T-helper 2 cell treated with Interferon-gamma antibody and Interleukin-4, amounts not matched to agents 100 ng/mL and 5 ng/mL, for 36 hours (primary cell): ENCODE results near the gene HSPH1. TPM values are rescaled to one million over a fixed set of nuclear protein-coding genes. Genes with fewer than 3 reads are reported as not detected.

Experiments used
- intact Hi-C: fragments of 100-400 bp; cut with micrococcal nuclease; formaldehyde crosslinking; loops from one replicate; pipeline ENCODE4 v1.15.1; 2023
- total RNA-seq: library from RNA; stranded (reverse); gene quantifications from 2 replicates; pipeline ENCODE4 v1.2.3, GENCODE V29; 2022

HSPH1 gene
- total RNA-seq, 1 donor from 2014 or later: 168 TPM

DNA sequence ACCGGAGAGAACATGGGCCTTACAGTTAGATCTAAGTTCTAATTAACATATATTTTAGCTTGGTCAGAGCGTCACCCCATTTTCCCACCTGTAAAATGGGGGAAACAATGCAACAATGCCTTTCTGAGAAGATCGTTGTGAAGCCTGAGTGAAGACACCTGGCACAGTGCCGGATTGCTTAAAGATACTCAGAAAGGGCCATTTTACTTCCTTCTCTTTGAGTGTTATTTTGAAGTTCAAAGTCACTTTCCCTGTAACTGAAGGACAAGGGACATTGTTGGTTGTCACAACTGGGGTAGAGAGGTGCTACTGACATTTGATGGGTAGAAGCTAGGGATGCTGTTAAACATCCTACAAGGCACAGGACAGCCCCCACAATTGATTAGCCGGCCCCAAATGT, 28.1 kb downstream of the HSPH1 start:
- intact Hi-C loops: loop anchor here (10.0 kb wide), 1 partner anchor 89 kb away; no protein-coding TSS in a partner anchor

DNA sequence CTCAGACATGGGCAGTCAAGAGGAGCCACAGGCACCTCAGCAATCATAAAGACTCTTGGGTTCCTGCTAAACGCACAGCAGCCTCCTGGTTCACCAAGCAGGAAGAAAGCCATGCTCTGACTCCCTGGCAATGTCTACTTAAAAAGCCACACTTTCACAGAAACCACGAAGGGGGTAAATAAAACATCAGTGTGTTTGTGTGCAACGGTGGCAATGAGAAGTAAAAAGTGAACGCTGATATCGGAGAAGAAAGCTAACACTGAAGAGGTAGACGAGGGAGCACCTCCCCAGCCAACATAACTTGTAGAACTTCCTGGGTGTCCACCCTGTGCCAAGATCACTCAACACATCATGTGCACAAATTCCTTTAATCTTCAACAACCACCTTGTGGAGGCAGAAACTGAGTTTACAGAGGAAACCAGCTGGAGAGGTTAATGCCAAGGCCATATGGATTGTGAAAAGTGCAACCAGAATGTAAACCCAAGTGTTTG, 30.2 kb downstream of the HSPH1 start:
- intact Hi-C loops: loop anchor here (10.0 kb wide), 1 partner anchor 87 kb away; no protein-coding TSS in a partner anchor

- intact Hi-C loops: no loop called here
These were observed 32.3 kb downstream of the HSPH1 start for GRCh38 chr13:31129419-31129818.

DNA sequence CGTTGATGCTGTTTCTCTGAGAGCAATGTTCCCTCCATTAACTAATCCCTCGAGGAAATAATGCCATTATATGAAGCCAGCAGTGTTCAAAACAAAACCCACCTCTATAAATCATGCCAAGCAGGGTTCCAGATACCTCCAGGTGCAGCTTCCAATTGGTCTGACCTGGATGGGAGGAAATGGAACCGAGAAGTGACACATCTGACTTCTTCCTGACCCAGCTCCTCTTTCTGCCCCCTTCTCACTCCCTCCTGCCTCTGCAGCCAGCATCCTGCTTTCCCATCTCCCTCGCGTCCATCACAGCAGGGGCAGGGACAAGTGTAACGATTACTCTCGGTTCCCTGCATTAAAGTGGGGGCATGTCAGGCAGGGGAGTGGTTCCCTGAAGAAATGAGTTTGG, 37.5 kb downstream of the HSPH1 start:
- intact Hi-C loops: no loop called here

DNA sequence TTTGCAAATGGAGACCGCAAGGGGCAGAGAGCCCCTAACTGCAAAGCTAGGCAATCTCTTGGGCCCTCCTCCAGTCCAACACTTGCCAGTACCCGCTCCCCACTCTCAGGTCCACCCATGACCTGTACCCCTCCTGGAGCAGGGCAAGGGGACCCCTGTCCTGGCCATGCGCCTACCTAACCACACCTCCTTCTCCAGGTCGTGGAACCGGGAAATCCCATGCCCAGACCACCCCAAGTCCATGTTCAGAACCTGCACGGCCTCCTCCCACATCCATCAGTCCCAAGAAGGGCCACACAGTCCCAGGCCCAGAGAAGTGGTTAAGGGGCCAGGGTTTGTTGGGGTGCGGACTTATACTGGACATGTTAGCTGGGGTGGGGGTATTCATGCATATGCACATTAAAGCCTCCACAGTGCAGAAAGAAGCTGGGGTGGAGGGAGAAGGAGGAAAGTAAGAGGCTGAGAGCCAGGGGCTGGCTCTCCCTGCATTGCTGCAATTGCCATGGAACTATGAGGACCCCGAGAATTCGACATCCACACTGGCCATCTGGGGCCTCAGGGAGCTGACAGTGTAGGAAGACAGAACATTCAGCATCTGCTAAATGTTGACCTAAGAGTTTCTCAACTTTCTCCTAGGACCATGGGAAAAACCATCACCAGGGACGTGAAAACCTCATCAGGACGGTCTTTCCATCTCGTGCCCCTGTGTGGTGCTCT, 39.0 kb downstream of the HSPH1 start:
- intact Hi-C loops: no loop called here

DNA sequence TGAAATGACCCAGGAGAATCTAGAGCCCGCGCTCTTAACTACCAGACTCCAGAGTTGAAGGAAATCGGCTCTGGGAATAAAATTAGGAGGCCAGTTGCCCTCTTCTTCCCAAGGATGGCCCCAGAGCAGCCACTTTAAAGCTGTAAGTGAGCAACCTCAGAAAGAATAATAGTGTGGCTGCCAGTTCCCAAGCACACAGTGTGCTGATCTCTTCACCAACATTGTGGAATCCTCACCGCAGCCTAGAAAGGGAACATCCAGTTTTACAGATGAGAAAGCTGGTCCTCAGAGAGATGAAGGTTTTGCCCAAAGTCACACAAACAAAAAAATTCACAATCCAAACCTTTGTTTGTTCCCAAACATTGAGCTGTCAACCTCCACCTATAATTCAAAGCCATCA, 39.6 kb downstream of the HSPH1 start:
- intact Hi-C loops: no loop called here

- intact Hi-C loops: no loop called here
These were observed 40.1 kb downstream of the HSPH1 start for GRCh38 chr13:31121379-31122140.

DNA sequence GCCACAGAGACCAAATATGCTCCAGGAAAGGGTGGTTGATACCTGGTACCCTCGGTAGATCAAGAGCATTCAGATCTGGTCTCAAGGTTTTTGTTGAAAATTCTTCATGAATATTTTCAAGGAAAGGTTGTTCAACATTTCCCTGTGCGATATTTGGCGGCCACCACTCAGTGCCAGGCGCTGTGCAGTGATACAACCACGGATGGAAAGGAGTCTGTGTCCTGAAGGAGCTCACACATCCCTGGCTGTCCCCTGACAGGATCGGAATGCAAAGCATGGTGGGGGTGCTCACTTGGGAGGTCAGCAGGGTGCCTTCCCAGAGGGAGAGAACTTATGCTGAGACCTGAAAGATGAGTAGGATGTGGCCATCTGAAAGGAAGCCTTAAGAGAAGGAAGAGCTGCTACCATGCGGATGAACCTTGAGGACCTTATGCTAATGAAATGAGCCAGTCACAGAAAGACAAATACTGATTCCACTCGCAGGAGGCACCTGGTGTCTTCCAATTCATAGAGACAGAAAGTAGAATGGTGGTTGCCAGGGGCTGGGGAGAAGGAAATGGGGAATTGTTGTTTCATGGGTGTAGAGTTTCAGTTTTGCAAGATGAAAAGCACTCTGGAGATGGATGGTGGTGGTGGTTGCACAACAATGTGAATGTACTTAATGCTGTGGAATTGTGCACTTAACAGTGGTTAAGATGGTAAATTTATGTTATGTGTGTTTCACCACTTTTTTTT, 41.6 kb downstream of the HSPH1 start:
- intact Hi-C loops: no loop called here

GRCh38 chr13:31119526-31119925, 42.2 kb downstream of the HSPH1 start:
- intact Hi-C loops: no loop called here

- intact Hi-C loops: no loop called here
These were observed 45.5 kb downstream of the HSPH1 start for GRCh38 chr13:31116224-31116623.

- intact Hi-C loops: no loop called here
These were observed 46.1 kb downstream of the HSPH1 start for GRCh38 chr13:31115616-31116015.

- intact Hi-C loops: no loop called here
These were observed 47.1 kb downstream of the HSPH1 start for GRCh38 chr13:31114641-31115040.

DNA sequence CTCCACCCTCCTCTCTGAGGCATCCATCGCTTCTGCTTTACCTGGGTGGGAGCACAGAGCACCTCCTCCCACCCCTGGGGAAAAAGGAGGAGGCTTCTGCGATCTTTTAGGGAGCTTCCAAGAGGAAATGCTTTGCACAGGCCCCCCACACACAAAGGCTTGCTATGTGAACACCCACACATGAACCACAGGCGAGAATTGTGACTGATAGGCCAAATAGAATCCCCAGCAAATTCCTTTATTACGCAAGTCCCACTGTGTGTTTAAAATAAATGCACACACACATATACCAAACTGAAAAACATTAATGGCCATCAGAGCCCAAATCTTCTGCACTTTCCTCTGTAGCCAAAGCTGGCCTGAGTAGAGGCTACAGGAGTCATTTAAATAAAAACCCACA, 50.6 kb downstream of the HSPH1 start:
- intact Hi-C loops: no loop called here

- intact Hi-C loops: no loop called here
These were observed 51.1 kb downstream of the HSPH1 start for GRCh38 chr13:31110617-31111016.

GRCh38 chr13:31110169-31110568, 51.5 kb downstream of the HSPH1 start:
- intact Hi-C loops: no loop called here

DNA sequence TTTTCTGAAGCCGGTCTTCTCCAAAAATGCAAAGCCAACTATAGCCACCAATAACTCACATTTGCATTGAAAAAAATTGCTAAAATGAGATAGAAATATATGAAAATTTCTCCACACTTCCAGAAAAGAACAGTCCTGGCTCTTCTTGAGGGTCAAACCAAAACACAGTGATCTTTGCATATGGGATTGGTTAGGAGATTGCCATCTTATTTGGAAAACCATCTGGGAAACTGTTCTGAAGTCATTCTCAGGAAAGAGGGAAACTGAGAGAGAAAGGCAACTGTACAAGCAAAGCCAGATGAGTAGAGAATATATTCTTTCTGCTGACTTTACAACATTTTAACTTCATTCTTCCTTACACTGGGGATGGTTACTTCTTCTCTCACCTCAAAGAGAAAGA, 54.6 kb downstream of the HSPH1 start:
- intact Hi-C loops: no loop called here

- intact Hi-C loops: no loop called here
These were observed 55.8 kb downstream of the HSPH1 start for GRCh38 chr13:31105856-31106255.

DNA sequence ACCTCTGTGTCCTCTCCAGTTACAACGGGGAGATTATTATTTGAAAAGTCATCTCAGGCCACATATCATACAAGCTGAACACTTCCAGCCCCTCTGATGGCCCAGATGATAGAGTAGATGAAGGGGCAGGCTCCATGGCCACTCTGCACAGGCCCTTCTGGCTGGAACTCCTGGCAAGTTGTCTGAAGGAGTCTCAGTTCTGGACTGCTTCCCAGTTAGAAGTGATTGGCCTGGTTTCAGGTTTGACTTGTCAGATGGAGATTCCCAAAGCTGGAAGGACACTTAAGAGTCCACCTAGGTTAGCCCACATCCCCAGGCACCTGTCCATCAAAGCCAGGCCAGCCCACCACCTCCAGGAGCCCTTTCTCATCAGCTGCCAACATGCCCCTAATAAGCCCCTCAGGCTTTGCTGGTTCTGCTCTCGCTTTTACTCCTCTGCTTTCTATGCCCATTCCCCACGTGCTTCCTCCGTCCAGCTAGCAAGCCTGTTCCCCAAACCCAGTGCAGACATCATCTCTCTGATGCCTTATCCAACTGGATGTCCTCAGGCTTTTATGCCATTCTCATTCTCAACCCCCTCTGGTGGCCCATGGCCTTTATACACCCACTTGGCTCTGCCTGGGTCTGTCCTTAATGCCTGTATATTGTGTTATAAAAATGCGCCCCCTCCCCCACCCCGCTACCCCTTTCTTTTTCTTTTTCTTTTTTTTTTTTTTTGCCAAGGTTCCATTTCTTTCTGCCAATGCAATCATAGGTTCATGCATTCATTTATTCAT, 56.5 kb downstream of the HSPH1 start:
- intact Hi-C loops: no loop called here

GRCh38 chr13:31102905-31103304, 58.8 kb downstream of the HSPH1 start:
- intact Hi-C loops: no loop called here

- intact Hi-C loops: no loop called here
These were observed 60.1 kb downstream of the HSPH1 start for GRCh38 chr13:31101472-31102170.

GRCh38 chr13:31100721-31101120, 61.0 kb downstream of the HSPH1 start:
- intact Hi-C loops: no loop called here
